NCI-H187 (cell line): ENCODE measurements around the gene PSMD1.
"Not testable (repeated sequence)": the region's sequence is repeated elsewhere in the genome, so short reads cannot be mapped to it uniquely, and the experiment has no call there.

Experiments used
- DNase-seq, 2 experiments: peaks; one replicate each; lab custom pipeline; 2025; lab: John Stamatoyannopoulos, UW

Gene PSMD1

GRCh38 chr2:231053846-231054245 lies 2.8 kb upstream of the PSMD1 start:
- DNase-seq, result no peak

DNA sequence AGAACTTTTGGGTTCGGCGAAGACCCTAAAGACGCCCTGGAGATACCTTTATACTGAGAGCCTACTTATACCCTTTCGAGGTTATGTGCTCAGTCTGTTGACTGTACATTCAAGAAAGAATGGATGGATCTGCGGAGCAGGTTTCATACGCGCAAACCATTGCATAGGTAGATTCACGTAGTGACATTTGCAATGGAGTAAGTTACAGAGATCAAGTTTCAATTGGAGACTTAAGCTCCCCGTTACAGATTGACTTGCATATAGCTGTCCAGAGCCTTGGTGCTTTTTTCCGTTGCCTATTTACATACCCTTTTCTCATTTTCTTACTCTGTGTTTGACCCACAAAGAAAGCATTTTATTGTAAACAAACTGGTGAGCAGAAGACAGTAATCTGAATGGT lies 923 bp downstream of the PSMD1 start:
- no peak for DNase-seq

GRCh38 chr2:231058761-231059550 lies 2.3 kb downstream of the PSMD1 start:
- DNase-seq, result no peak

- DNase-seq, result no peak
Observed at GRCh38 chr2:231059756-231060155, 3.1 kb downstream of the PSMD1 start.

- DNase-seq, result no peak
Observed at GRCh38 chr2:231062776-231063175, 6.1 kb downstream of the PSMD1 start.

GRCh38 chr2:231063347-231063746 lies 6.7 kb downstream of the PSMD1 start:
- no peak for DNase-seq

GRCh38 chr2:231065966-231066365 lies 9.3 kb downstream of the PSMD1 start:
- DNase-seq, result no peak

DNA sequence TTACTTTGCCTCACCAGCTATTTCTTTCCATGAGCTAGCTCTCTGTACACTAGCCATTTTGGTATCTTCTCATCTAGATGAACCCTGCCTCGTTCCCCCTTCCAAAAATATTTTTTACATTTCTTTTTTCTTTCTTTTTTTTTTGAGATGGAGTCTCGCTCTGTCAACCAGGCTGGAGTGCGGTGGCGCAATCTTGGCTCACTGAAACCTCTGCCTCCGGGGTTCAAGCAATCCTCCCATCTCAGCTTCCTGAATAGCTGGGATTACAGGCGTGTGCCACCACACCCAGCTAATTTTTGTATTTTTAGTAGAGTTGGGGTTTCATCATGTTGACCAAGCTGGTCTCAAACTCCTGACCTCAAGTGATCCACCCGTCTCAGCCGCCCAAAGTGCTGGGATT lies 10.9 kb downstream of the PSMD1 start:
- DNase-seq, result not testable (repeated sequence)

- DNase-seq, result no peak
Observed at GRCh38 chr2:231068525-231069222, 12.0 kb downstream of the PSMD1 start.

- no peak for DNase-seq
Observed at GRCh38 chr2:231069379-231070054, 12.8 kb downstream of the PSMD1 start.

DNA sequence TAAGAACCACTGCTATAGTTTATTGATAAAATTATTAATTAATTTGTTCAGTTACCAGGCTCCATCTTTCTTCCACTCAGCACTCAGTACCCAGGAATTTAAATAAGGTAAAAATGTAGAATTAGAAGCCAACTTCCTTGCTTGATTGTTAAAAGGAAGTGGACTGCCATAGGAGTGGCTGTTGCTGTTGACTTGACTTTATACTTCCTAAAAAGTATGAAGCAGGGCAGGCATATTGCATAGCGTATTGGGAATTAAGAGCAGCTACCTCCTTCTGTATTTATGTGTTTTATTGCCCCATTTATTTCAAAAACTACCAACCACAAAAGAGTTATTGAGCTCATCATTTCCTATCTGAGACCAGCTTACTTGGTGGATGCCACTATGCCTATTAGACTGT lies 27.9 kb downstream of the PSMD1 start:
- no peak for DNase-seq

DNA sequence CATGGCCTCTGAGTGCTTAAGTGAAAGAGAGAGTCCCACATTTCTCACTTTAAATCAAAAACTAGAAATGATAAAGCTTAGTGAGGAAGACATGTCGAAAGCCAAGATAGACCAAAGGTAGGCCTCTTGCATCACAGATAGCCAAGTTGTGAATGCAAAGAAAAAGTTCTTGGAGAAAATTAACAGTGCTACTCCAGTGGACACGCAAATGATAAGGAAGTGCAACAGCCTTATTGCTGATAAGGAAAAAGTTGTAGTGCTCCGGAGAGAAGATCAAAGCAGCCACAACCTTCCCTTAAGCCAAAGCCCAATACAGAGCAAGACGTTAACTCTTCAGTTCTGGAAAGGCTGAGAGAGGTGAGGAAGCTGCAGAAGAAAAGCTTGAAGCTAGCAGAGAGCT lies 32.1 kb downstream of the PSMD1 start:
- no peak for DNase-seq

- DNase-seq, result no peak
Observed at GRCh38 chr2:231093933-231094332, 37.3 kb downstream of the PSMD1 start.

DNA sequence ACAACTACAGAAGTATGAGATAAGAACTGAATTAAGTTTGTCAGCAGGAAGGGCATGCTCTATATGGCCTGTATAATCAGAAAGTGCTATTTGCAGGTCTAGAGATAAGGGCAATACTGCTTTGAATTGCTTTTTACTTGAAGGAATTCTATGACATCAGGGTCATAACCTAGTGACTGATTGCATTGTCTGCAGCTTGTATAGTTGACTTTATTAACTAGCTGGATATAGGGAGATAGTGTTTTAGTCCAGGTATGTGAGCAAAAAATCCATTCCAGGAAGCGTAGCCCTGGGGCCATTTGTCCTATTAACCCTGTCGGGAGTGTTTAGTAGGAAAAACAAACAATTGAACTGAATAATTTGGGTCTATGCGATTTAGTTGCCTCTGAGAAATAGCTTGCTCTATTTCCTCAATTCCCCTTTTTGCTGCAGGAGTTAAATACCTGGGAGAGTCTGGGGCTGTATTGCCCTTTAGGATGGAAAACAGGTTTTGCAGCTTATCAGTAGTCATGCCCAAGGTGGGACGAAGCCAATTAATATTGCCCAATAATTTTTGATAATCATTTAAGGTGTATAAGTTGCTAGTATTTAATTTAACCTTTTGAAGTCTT lies 38.2 kb downstream of the PSMD1 start:
- DNase-seq, result no peak

DNA sequence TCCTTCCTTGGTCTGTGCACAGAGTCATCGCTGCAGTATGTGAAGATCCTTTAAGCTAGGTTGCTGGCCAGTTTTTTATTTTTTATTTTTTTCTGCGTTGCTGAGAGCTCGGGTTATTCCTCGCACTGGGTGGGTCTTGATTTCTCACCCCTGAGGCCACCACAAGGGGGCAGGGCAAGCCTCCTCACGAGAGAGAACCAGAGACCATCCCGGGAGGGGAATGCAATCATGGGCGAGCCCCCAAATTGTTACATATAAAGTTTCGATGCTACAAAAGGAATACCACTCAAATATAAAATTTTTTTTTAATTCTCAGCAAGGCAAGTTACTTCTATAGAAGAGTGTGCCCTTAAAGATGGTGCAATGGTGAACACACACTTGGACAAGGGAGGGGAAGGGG lies 43.3 kb downstream of the PSMD1 start:
- DNase-seq, result no peak

GRCh38 chr2:231100321-231100720 lies 43.7 kb downstream of the PSMD1 start:
- not testable (repeated sequence) for DNase-seq

DNA sequence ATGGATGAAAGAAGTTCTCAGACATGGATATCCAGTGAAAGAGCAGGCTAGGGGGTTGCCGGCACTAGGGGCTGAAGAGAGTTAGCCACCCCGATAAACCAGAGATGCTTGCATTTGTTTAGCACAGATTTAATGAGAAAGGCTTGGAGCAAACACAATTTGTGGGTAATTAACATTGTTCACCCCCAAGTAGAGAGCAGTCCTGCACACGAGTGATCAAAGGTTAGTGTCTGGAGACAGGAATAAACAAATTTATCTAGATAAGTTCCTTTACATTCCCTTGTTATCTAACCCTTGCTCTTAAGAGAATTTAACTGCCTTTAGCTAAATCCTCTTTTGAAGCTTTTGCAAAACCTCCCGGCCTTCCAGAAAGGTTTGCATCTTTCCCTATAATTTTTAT lies 44.3 kb downstream of the PSMD1 start:
- DNase-seq, result no peak

- no peak for DNase-seq
Observed at GRCh38 chr2:231102772-231103171, 46.1 kb downstream of the PSMD1 start.

- no peak for DNase-seq
Observed at GRCh38 chr2:231104115-231104713, 47.5 kb downstream of the PSMD1 start.

DNA sequence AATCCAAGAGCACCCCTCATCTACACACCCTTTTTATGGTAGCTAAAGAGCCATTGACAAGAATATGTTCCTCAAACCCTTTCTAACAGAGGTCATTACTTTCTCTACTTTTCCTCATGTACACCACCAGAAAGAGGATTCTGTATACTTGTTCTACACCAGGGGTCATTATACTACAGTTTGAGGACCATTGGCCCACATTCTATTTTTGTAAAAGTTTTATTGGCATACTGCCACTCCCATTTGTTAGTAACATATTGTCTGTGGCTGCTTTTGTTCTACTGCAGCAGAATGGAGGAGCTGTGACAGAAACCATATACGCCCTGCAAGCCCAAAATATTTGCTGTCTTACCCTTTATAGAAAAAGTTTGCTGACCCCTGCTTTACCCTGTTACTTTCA lies 53.9 kb downstream of the PSMD1 start:
- no peak for DNase-seq

GRCh38 chr2:231111987-231112386 lies 55.3 kb downstream of the PSMD1 start:
- no peak for DNase-seq

DNA sequence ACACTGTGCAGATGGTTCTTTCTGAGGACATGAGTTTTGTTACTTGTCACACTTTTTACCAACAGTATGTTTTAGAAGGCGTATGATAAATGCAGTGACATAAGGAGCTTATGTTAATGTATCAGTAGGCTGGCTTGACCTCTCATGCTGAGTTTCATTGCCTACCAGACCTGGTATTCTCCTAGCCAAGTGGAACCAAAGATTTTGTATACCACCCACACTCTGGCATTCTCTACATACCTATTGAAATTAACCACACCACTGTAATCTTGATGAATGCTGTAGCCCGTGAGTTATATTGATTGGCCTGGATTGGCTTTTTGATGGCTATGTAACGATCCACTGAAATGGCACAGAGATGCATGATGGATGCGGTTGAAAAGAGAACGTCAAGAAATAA lies 56.8 kb downstream of the PSMD1 start:
- DNase-seq, result no peak
